IMR-90 (cell line): ENCODE measurements around the gene SEMA6A. TPM values are rescaled to one million over a fixed set of nuclear protein-coding genes. Genes with fewer than 3 reads are reported as not detected.

Experiments
- ATAC-seq: fragments of 200-7000 bp; cut with Tn5 transposase; 2 replicates; pipeline ENCODE4 v1.9.1; 2020; ENCODE audit warnings: low read depth, mild to moderate bottlenecking, moderate library complexity
- BruUV-seq: library from RNA; stranded (reverse); fragments of 400-500 nt; replicated peaks from 2 replicates; lab custom pipeline; 2021; lab: Mats Ljungman, UMichigan
- CTCF ChIA-PET: fragments of 300-600 bp; formaldehyde crosslinking; extraction: SDS; loops from one replicate; lab custom pipeline; 2021; ENCODE audit warnings: antibody characterized with exemption; lab: Yijun Ruan, JAX
- POLR2A ChIA-PET: fragments of 300-600 bp; sonication (Branson Sonifier 250); formaldehyde crosslinking; loops from one replicate; lab custom pipeline; 2022; ENCODE audit warnings: antibody characterized with exemption; ENCODE audit not compliant: unreplicated experiment; lab: Charles Lee
- DNase-seq: peaks from one replicate; pipeline ENCODE4 v3.0.0; 2013
- H2AFZ ChIP-seq: replicated peaks from 2 replicates; pipeline ENCODE3; 2013; ENCODE audit warnings: low read length, mild to moderate bottlenecking; ENCODE audit not compliant: poor library complexity
- H2AK5ac ChIP-seq: 2 replicates; pipeline ENCODE4 v1.6.1; 2013; ENCODE audit warnings: low read depth, low read length, inconsistent platforms
- H2AK9ac ChIP-seq: replicated peaks from 2 replicates; pipeline ENCODE3; 2013; ENCODE audit warnings: mild to moderate bottlenecking, low read depth, low read length, moderate library complexity; ENCODE audit not compliant: poor library complexity
- H2BK120ac ChIP-seq: 2 replicates; pipeline ENCODE4 v1.6.1; 2013; ENCODE audit warnings: low read depth, low read length, inconsistent platforms
- H2BK15ac ChIP-seq: 3 replicates; pipeline ENCODE4 v1.6.1; 2013; ENCODE audit warnings: low read depth, low read length, inconsistent platforms
- H2BK20ac ChIP-seq: 2 replicates; pipeline ENCODE4 v1.6.1; 2013; ENCODE audit warnings: low read depth, mild to moderate bottlenecking, inconsistent platforms, low read length, moderate library complexity
- H2BK5ac ChIP-seq: 2 replicates; pipeline ENCODE4 v1.6.1; 2013; ENCODE audit warnings: mild to moderate bottlenecking, low read depth, low read length, inconsistent platforms; ENCODE audit not compliant: poor library complexity, severe bottlenecking
- H3K14ac ChIP-seq: replicated peaks from 2 replicates; pipeline ENCODE4 v1.6.1; 2013; ENCODE audit warnings: low read depth, low read length, inconsistent platforms
- H3K18ac ChIP-seq: 2 replicates; pipeline ENCODE4 v1.6.1; 2013; ENCODE audit warnings: low read depth, low read length, control low read depth
- H3K23ac ChIP-seq: 2 replicates; pipeline ENCODE4 v1.6.1; 2013; ENCODE audit warnings: low read depth, low read length, inconsistent platforms
- H3K27ac ChIP-seq: 2 replicates; pipeline ENCODE4 v1.5.1; 2013; ENCODE audit warnings: mild to moderate bottlenecking, control low read depth, low read length; ENCODE audit not compliant: insufficient read depth
- H3K27me3 ChIP-seq: 2 replicates; pipeline ENCODE4 v1.6.1; 2013; ENCODE audit warnings: low read length; ENCODE audit not compliant: control insufficient read depth, insufficient read depth
- H3K36me3 ChIP-seq: 2 replicates; pipeline ENCODE4 v1.6.1; 2013; ENCODE audit warnings: low read length, mixed read lengths; ENCODE audit not compliant: control insufficient read depth, insufficient read depth
- H3K4ac ChIP-seq: 2 replicates; pipeline ENCODE4 v1.6.1; 2013; ENCODE audit warnings: low read depth, low read length, inconsistent platforms
- H3K4me1 ChIP-seq: 2 replicates; pipeline ENCODE4 v1.6.1; 2013; ENCODE audit warnings: low read length, mixed read lengths; ENCODE audit not compliant: control insufficient read depth, insufficient read depth
- H3K4me2 ChIP-seq: 2 replicates; pipeline ENCODE4 v1.6.1; 2013; ENCODE audit warnings: low read depth, mild to moderate bottlenecking, control low read depth, low read length, moderate library complexity
- H3K4me3 ChIP-seq: 2 replicates; pipeline ENCODE4 v1.5.1; 2013; ENCODE audit warnings: low read depth, mild to moderate bottlenecking, control low read depth, low read length, moderate library complexity; ENCODE audit not compliant: insufficient read depth
- H3K56ac ChIP-seq: 2 replicates; pipeline ENCODE4 v1.6.1; 2013; ENCODE audit warnings: low read length, inconsistent platforms; ENCODE audit not compliant: insufficient read depth; ENCODE audit errors: extremely low read depth
- H3K79me1 ChIP-seq, 2 experiments: 2 replicates each; pipeline ENCODE4 v1.6.1; 2013; ENCODE audit warnings: low read length in 2 of 2, inconsistent platforms in 1 of 2, low read depth in 1 of 2
- H3K9ac ChIP-seq: 2 replicates; pipeline ENCODE4 v1.6.1; 2013; ENCODE audit warnings: low read depth, low read length, control low read depth
- H3K9me1 ChIP-seq: 2 replicates; pipeline ENCODE4 v1.6.1; 2013; ENCODE audit warnings: low read length, inconsistent platforms; ENCODE audit not compliant: insufficient read depth
- H3K9me3 ChIP-seq: 2 replicates; pipeline ENCODE4 v1.6.1; 2013; ENCODE audit warnings: low read length; ENCODE audit not compliant: control insufficient read depth, insufficient read depth
- H4K20me1 ChIP-seq: 2 replicates; pipeline ENCODE4 v1.6.1; 2013; ENCODE audit warnings: low read length, inconsistent platforms; ENCODE audit not compliant: insufficient read depth
- H4K5ac ChIP-seq: 2 replicates; pipeline ENCODE4 v1.6.1; 2013; ENCODE audit warnings: mild to moderate bottlenecking, low read depth, low read length, control low read depth
- H4K8ac ChIP-seq, 2 experiments: 2 replicates each; pipeline ENCODE4 v1.6.1; 2013; ENCODE audit warnings: low read depth in 2 of 2, low read length in 2 of 2, control low read depth in 1 of 2, inconsistent platforms in 1 of 2
- H4K91ac ChIP-seq: 2 replicates; pipeline ENCODE4 v1.6.1; 2013; ENCODE audit warnings: low read depth, low read length, inconsistent platforms; ENCODE audit not compliant: insufficient read depth
- BHLHE40 ChIP-seq: fragments of 150-350 bp; IDR thresholded peaks from 2 replicates; pipeline ENCODE4 v1.6.1; 2016; ENCODE audit warnings: mild to moderate bottlenecking, low read depth, low read length
- CEBPB ChIP-seq: IDR thresholded peaks from 2 replicates; pipeline ENCODE4 v1.6.1; 2012; ENCODE audit warnings: low read depth, low read length, improper control_type of control experiment
- MAFK ChIP-seq: IDR thresholded peaks from 2 replicates; pipeline ENCODE4 v1.6.1; 2012; ENCODE audit warnings: low read depth, low read length, improper control_type of control experiment
- MAZ ChIP-seq: IDR thresholded peaks from 2 replicates; pipeline ENCODE4 v1.6.1; 2012; ENCODE audit warnings: low read depth, mild to moderate bottlenecking, low read length, improper control_type of control experiment, moderate library complexity, borderline replicate concordance
- MXI1 ChIP-seq: IDR thresholded peaks from 2 replicates; pipeline ENCODE4 v1.6.1; 2012; ENCODE audit warnings: low read depth, mild to moderate bottlenecking, low read length, moderate library complexity, borderline replicate concordance
- RCOR1 ChIP-seq: IDR thresholded peaks from 2 replicates; pipeline ENCODE4 v1.6.1; 2012; ENCODE audit warnings: mild to moderate bottlenecking, low read length, improper control_type of control experiment; ENCODE audit not compliant: insufficient replicate concordance
- SMC3 ChIP-seq: fragments of 150-350 bp; IDR thresholded peaks from 2 replicates; pipeline ENCODE4 v1.6.1; 2016; ENCODE audit warnings: low read depth, mild to moderate bottlenecking, antibody characterized with exemption, low read length, moderate library complexity
- WGBS, 2 experiments: methylation state at CpG; one replicate each; pipeline versions ENCODE4 v1.1.5 to v1.1.7; 2013; ENCODE audit warnings: missing lambda C conversion rate in 2 of 2; ENCODE audit not compliant: insufficient read length in 1 of 2; ENCODE audit errors: extremely low coverage in 2 of 2; 5-methylcytosine and 5-hydroxymethylcytosine counted together
- dilution Hi-C: fragments of 300-500 bp; cut with HindIII; formaldehyde crosslinking; loops from one replicate; pipeline ENCODE4 v1.14.3; 2018; ENCODE audit warnings: low sequenced_read_pairs; ENCODE audit not compliant: unreplicated experiment
- in situ Hi-C: fragments of 300-500 bp; cut with MboI; formaldehyde crosslinking; loops from 3 replicates; pipeline ENCODE4 v1.14.3; 2019; ENCODE audit warnings: low sequenced_read_pairs, inconsistent platforms, mixed read lengths
- intact Hi-C: fragments of 100-400 bp; cut with micrococcal nuclease; formaldehyde crosslinking; loops from 2 replicates; pipeline ENCODE4 v1.10.0; 2022
- polyA plus RNA-seq, 3 experiments: library from polyadenylated mRNA; depleted of rRNA; stranded (reverse); fragments of >200 nt; gene quantifications; 2 replicates each; pipeline ENCODE4 v1.2.3, GENCODE V29; 2012; ENCODE audit warnings: low replicate concordance in 1 of 3
- total RNA-seq: library from RNA; depleted of rRNA; stranded (reverse); fragments of >200 nt; gene quantifications from 2 replicates; pipeline ENCODE4 v1.2.3, GENCODE V29; 2012

SEMA6A gene
- total and polyA plus RNA-seq, 2 of the 4 experiments (the other 2 are of a cell fraction): 0.27 to 0.36 TPM

DNA sequence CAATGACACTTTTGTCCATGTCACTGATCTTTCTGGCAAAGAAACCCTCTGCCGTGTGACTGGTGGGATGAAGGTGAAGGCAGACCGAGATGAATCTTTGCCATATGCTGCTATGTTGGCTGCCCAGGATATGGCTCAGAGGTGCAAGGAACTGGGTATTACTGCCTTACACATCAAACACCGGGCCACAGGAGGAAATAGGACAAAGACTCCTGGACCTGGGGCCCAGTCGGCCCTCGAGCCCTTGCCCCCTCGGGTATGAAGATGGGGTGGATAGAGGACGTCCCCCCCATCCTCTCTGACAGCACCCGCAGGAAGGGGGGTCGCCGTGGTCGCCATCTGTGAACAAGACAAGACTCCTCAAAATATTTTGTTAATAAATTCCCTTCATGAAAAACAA lies 12.0 kb downstream of the SEMA6A start:
- BruUV-seq: no TSS peak
- H2BK5ac ChIP-seq: no peak overlapping the region
- dilution Hi-C loops: no loop called here
- H3K9me1 ChIP-seq: no peaks in the 10 kb centered on the region
- no peaks in the 10 kb centered on the region for H3K9me3 ChIP-seq
- no peaks in the 10 kb centered on the region for H3K36me3 ChIP-seq
- H3K18ac ChIP-seq: no peak overlapping the region
- H3K4me2 ChIP-seq: no peak overlapping the region
- POLR2A ChIA-PET: no interaction called here
- intact Hi-C loops: no loop called here
- H3K9ac ChIP-seq: no peak overlapping the region
- no peak overlapping the region for H3K14ac ChIP-seq
- H3K27me3 ChIP-seq: no peaks in the 10 kb centered on the region
- H3K23ac ChIP-seq: no peak overlapping the region
- H3K4ac ChIP-seq: no peak overlapping the region
- H3K56ac ChIP-seq: no peak overlapping the region
- H4K20me1 ChIP-seq: no peaks in the 10 kb centered on the region
- H2BK20ac ChIP-seq: no peak overlapping the region
- H2AK9ac ChIP-seq: no peak overlapping the region
- H3K4me3 ChIP-seq: no peak overlapping the region
- no peak overlapping the region for H2AFZ ChIP-seq
- H4K5ac ChIP-seq: no peak overlapping the region
- in situ Hi-C loops: no loop called here
- no peak overlapping the region for H2BK120ac ChIP-seq
- TF ChIP-seq SMC3 (no peak), RCOR1 (no peak), MAZ (no peak), MAFK (no peak), BHLHE40 (no peak), MXI1 (no peak), CEBPB (no peak)
- no peaks in the 10 kb centered on the region for H3K4me1 ChIP-seq
- H3K27ac ChIP-seq: no peak overlapping the region
- H4K91ac ChIP-seq: no peak overlapping the region
- CTCF ChIA-PET: no interaction called here
- H3K79me1 ChIP-seq: no peaks in the 10 kb centered on the region
- no CpG with 5 or more reads among the region's 11 CpGs for WGBS, 2 experiments
- no peak overlapping the region for H4K8ac ChIP-seq
- no peak for DNase-seq
- ATAC-seq: no peak
- H2BK15ac ChIP-seq: no peak overlapping the region
- H2AK5ac ChIP-seq: no peak overlapping the region
